Neural progenitor cell (in vitro differentiated cells): ENCODE results near the gene AZU1. TPM values are rescaled to one million over a fixed set of nuclear protein-coding genes. Genes with fewer than 3 reads are reported as not detected.

Source experiments
- DNase-seq: peaks from one replicate; pipeline ENCODE4 v3.0.0-alpha.2; 2016; ENCODE audit warnings: low spot score
- H2AFZ ChIP-seq: fragments of 200-600 bp; sonication (generic); replicated peaks from 2 replicates; pipeline ENCODE4 v1.6.1; 2016; ENCODE audit warnings: antibody characterized with exemption
- H3F3A ChIP-seq: fragments of 200-600 bp; sonication (generic); 2 replicates; pipeline ENCODE4 v1.6.1; 2016; ENCODE audit warnings: antibody characterized with exemption, low read depth
- H3K27ac ChIP-seq: fragments of 200-600 bp; sonication (generic); 2 replicates; pipeline ENCODE4 v1.5.1; 2016; ENCODE audit warnings: mild to moderate bottlenecking
- H3K27me3 ChIP-seq: fragments of 200-600 bp; sonication (generic); 2 replicates; pipeline ENCODE4 v1.6.1; 2016; ENCODE audit warnings: mild to moderate bottlenecking, moderate library complexity
- H3K36me3 ChIP-seq: fragments of 200-600 bp; sonication (generic); 2 replicates; pipeline ENCODE4 v1.5.1; 2016
- H3K4me1 ChIP-seq: fragments of 200-600 bp; sonication (generic); 2 replicates; pipeline ENCODE4 v1.6.1; 2016; ENCODE audit warnings: mixed run types
- H3K4me2 ChIP-seq: fragments of 200-600 bp; sonication (generic); 2 replicates; pipeline ENCODE4 v1.6.1; 2016
- H3K4me3 ChIP-seq: fragments of 200-600 bp; sonication (generic); 2 replicates; pipeline ENCODE4 v1.5.1; 2016
- H3K79me2 ChIP-seq: fragments of 200-600 bp; sonication (generic); 2 replicates; pipeline ENCODE4 v1.6.1; 2016; ENCODE audit warnings: low read depth
- H3K9ac ChIP-seq: fragments of 200-600 bp; sonication (generic); 2 replicates; pipeline ENCODE4 v1.6.1; 2016
- H3K9me3 ChIP-seq: fragments of 200-600 bp; sonication (generic); 2 replicates; pipeline ENCODE4 v1.5.1; 2016; ENCODE audit warnings: low read depth
- H4K20me1 ChIP-seq: fragments of 200-600 bp; sonication (generic); 2 replicates; pipeline ENCODE4 v1.6.1; 2016; ENCODE audit warnings: low read depth
- H3K27ac Mint-ChIP-seq: 3 replicates; pipeline ENCODE4 v1.8.0; 2021; ENCODE audit warnings: mixed read lengths
- H3K27me3 Mint-ChIP-seq: 2 replicates; pipeline ENCODE4 v1.8.0; 2022; ENCODE audit warnings: low read depth, mild to moderate bottlenecking, inconsistent platforms, moderate library complexity, mixed read lengths; ENCODE audit not compliant: insufficient read depth
- H3K36me3 Mint-ChIP-seq: 3 replicates; pipeline ENCODE4 v1.8.0; 2021; ENCODE audit warnings: mixed read lengths
- H3K4me1 Mint-ChIP-seq: 3 replicates; pipeline ENCODE4 v1.8.0; 2021; ENCODE audit warnings: mixed read lengths
- H3K4me3 Mint-ChIP-seq: 3 replicates; pipeline ENCODE4 v1.8.0; 2021; ENCODE audit warnings: mild to moderate bottlenecking, moderate library complexity, mixed read lengths
- H3K9me3 Mint-ChIP-seq: 3 replicates; pipeline ENCODE4 v1.8.0; 2020; ENCODE audit warnings: mixed read lengths
- CTCF ChIP-seq: fragments of 200-600 bp; sonication (generic); IDR thresholded peaks from 2 replicates; pipeline ENCODE4 v1.5.1; 2017; ENCODE audit warnings: antibody characterized with exemption, mild to moderate bottlenecking
- EZH2 ChIP-seq: fragments of 200-600 bp; sonication (generic); IDR thresholded peaks from 2 replicates; pipeline ENCODE4 v1.6.1; 2017; ENCODE audit warnings: antibody characterized with exemption, mild to moderate bottlenecking, moderate library complexity
- EZH2phosphoT487 ChIP-seq: fragments of 200-600 bp; sonication (generic); IDR thresholded peaks from 2 replicates; pipeline ENCODE4 v1.6.1; 2017; ENCODE audit warnings: antibody characterized with exemption
- total RNA-seq: library from RNA; depleted of rRNA; stranded (reverse); fragments of >200 nt; gene quantifications from 2 replicates; pipeline ENCODE4 v1.2.3, GENCODE V29; 2015; ENCODE audit warnings: low replicate concordance

Gene AZU1
- total RNA-seq, 1 donor from 2014 or later: 1.0 TPM

GRCh38 chr19:863315-863620 lies 35.6 kb downstream of the AZU1 start:
- Histone ChIP-seq H3K79me2 (no peaks in the 10 kb centered on the region), H3K4me2 (no peak overlapping the region), H3K4me1 (peaks cover 7% of the 10 kb centered on the region), H3K27me3 (peaks cover 54% of the 10 kb centered on the region), H3K36me3 (no peaks in the 10 kb centered on the region), H3K4me3 (no peak overlapping the region), H3K9ac (no peak overlapping the region), H3K9me3 (no peaks in the 10 kb centered on the region), H3F3A (peaks cover 38% of the 10 kb centered on the region), H2AFZ (no peak overlapping the region), H4K20me1 (peaks cover 27% of the 10 kb centered on the region), H3K27ac (no peak overlapping the region)
- no peak for DNase-seq
- peaks cover 7% of the 10 kb centered on the region for H3K36me3 Mint-ChIP-seq
- TF ChIP-seq EZH2 (no peak), CTCF (no peak), EZH2phosphoT487 (no peak)
- no peaks in the 10 kb centered on the region for H3K9me3 Mint-ChIP-seq
- H3K4me1 Mint-ChIP-seq: peaks cover 11% of the 10 kb centered on the region
- peaks cover 34% of the 10 kb centered on the region for H3K27me3 Mint-ChIP-seq
- H3K27ac Mint-ChIP-seq: no peak overlapping the region
- peak overlapping the region; percentile 7 for H3K4me3 Mint-ChIP-seq

GRCh38 chr19:866769-867300 lies 39.2 kb downstream of the AZU1 start:
- H3K4me3 ChIP-seq: no peak overlapping the region
- no peak for DNase-seq
- H3K79me2 ChIP-seq: no peaks in the 10 kb centered on the region
- H3K9me3 ChIP-seq: no peaks in the 10 kb centered on the region
- H3K9me3 Mint-ChIP-seq: no peaks in the 10 kb centered on the region
- H3K9ac ChIP-seq: no peak overlapping the region
- H2AFZ ChIP-seq: no peak overlapping the region
- peaks cover 18% of the 10 kb centered on the region for H3K27me3 ChIP-seq
- no peaks in the 10 kb centered on the region for H3K36me3 ChIP-seq
- H3K27ac ChIP-seq: no peak overlapping the region
- peaks cover 21% of the 10 kb centered on the region for H3K27me3 Mint-ChIP-seq
- no peak overlapping the region for H3K4me2 ChIP-seq
- no peak for TF ChIP-seq EZH2
- no peak for TF ChIP-seq EZH2phosphoT487
- TF ChIP-seq CTCF: no peak
- peaks cover 11% of the 10 kb centered on the region for H3K36me3 Mint-ChIP-seq
- peaks cover 39% of the 10 kb centered on the region for H3F3A ChIP-seq
- peaks cover 7% of the 10 kb centered on the region for H3K4me1 ChIP-seq
- no peak overlapping the region for H3K27ac Mint-ChIP-seq
- H3K4me1 Mint-ChIP-seq: peaks cover 14% of the 10 kb centered on the region
- peaks cover 28% of the 10 kb centered on the region for H4K20me1 ChIP-seq
- H3K4me3 Mint-ChIP-seq: no peak overlapping the region

- Histone ChIP-seq H3K4me1 (peaks cover 7% of the 10 kb centered on the region), H3K4me2 (no peak overlapping the region)
These were observed 39.7 kb downstream of the AZU1 start for GRCh38 chr19:867301-867793.

More at GRCh38 chr19:867301-867793, 39.7 kb downstream of the AZU1 start:
- H4K20me1 ChIP-seq: peaks cover 28% of the 10 kb centered on the region
- TF ChIP-seq EZH2 (no peak), CTCF (no peak), EZH2phosphoT487 (no peak)
- peaks cover 13% of the 10 kb centered on the region for H3K27me3 ChIP-seq
- no peak overlapping the region for H3K27ac ChIP-seq
- H3K36me3 ChIP-seq: no peaks in the 10 kb centered on the region
- no peak overlapping the region for H2AFZ ChIP-seq
- H3F3A ChIP-seq: peaks cover 44% of the 10 kb centered on the region
- Mint-ChIP-seq H3K4me3 (peak overlapping the region; percentile 6), H3K27me3 (peaks cover 19% of the 10 kb centered on the region), H3K4me1 (peaks cover 14% of the 10 kb centered on the region), H3K36me3 (peaks cover 11% of the 10 kb centered on the region), H3K27ac (peak overlapping the region; percentile 58), H3K9me3 (no peaks in the 10 kb centered on the region)
- no peak overlapping the region for H3K9ac ChIP-seq
- no peak overlapping the region for H3K4me3 ChIP-seq
- H3K9me3 ChIP-seq: no peaks in the 10 kb centered on the region
- H3K79me2 ChIP-seq: no peaks in the 10 kb centered on the region
- peak; percentile 50 for DNase-seq
